NCI-H748 treated with DMSO at 0.1 percent for 48 hours (cell line): ENCODE data around the gene HOXB3.

ENCODE experiments used
- DNase-seq: peaks from one replicate; lab custom pipeline; 2025; lab: John Stamatoyannopoulos, UW

HOXB3 gene

DNA sequence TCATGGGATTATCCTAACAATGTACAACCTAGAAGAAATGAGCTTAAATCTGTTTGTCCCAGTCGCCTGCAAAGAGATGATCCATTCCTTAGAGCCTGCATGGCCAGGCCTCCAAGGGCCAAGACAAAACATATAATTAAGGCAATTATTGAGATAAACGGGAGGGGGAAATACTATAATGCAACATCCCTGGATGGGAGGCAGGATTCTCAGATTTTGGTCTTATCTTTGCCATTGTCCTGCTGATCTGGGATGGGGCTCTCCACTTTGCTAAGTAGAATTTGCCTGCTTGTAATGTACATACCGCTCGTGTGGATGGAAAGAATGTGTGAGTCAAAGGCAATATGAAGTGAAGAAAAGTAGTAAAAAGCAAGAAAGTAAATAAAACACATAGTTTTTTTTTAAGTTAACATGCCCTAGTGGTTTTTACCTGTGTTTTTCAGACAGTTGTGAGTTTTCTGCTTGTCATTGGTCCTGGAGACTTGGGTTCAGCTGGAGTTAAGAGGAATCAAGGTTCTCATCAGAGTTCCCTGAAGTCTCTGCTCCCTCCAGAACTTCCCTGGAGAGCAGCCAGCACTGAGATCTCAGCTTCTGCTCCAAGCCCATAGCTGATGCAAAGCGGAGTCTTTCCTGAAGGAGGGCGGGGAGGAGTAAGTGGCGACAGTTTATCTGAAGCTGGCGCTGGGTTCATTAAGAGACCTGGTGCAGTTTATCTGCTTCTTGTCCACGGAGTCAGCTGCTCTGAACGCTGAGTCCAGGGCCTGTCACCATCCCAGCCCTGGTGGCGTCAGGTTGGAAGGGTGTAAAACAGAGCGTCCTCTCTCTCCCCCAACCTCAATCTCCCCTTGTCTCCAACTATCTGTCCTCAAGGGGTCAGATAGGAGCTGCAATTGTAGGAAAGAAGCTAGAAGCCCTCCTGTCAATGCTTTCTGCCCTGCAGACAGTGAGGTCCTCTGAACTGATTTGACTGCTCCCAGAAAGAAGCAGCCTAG lies 89.3 kb downstream of the HOXB3 start:
- no peak for DNase-seq

DNA sequence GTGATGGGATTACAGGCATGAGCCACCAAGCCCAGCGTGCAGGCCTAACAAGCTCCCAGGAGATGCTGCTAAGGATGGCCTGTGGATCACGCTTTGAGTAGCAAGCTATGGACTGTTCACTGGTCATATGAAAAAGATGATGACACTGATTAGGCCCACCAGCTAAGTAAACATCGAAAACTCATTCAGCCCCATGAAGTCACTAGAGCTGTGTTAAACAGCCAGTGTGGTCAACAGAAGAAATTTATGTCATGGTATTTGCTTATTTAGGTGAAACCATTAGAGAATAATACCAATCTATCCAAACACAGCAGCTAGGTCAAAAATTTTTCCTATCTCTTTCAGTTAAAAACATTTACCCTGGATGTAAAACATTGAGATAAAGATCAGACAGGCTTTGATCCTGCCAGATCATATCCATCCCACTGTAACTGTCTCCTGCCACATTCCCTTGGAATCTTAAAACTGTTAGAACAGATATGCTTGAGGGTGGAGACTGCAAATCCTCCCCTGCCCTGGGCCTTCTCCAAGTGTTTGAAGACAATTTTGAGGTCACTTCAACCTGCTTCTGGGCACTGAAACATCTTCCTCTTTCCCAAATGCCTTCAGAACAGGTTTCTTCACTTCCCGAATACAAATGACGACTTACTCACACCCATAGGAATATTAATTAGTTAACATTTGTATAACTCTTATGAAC lies 90.2 kb downstream of the HOXB3 start:
- no peak for DNase-seq

DNA sequence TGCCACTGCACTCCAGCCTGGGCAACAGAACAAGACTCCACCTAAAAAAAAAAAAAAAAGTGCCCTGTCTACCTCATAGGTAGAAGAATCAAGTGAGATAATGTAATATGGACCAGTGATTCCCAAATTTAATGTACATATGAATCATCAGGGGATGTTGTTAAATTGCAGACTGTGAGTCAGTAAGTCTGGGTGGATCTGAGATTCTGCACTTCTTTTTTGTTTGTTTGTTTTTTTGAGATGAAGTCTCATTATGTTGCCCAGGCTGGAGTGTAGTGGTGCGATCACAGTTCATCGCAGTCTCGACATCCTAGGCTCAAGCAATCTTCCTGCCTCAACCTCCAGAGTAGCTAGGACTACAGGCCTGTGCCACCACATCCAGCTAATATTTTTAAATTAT lies 90.8 kb downstream of the HOXB3 start:
- DNase-seq: no peak
